Sigmoid colon (tissue), 4 donors: ENCODE measurements around the gene SLC8A2.

ENCODE experiments used
- POLR2A ChIP-seq, 2 donors: fragments of 450-650 bp; IDR thresholded peaks; one replicate each; pipeline ENCODE4 v1.6.1; 2016; ENCODE audit warnings: antibody characterized with exemption in 2 of 2, mild to moderate bottlenecking in 2 of 2, moderate library complexity in 2 of 2
- POLR2AphosphoS5 ChIP-seq, 4 donors: sonication (generic); formaldehyde crosslinking; IDR thresholded peaks; one replicate each; pipeline ENCODE4 v1.6.1; 2017; ENCODE audit warnings: antibody characterized with exemption in 4 of 4
- TF ChIP-seq, protein P1 (sequence below), 4 experiments: fragments of 450-650 bp in 3 of 4; fragments of 200-600 bp in 1 of 4; IDR thresholded peaks; one replicate each; pipeline ENCODE4 v1.5.1; 2016 to 2019; ENCODE audit warnings: antibody characterized with exemption in 4 of 4, mild to moderate bottlenecking in 3 of 4, moderate library complexity in 2 of 4

DNA sequence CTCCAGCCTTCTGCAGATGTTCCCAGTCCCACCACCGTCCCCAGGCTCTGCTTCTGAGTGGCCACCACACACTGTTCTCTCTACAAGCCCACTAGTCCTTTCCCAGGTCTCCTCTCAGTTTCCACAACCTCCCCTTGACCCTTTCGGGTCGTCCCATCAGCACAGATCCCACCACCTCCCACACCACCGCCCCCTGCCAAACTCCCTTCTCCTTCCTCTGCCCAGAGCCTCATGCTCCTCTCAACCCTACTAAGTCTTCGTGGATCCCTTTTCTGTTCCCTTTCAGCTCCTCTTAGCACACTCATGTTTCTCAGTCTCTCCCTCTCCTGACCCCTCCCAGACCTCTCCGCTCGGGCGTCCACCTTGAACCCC, 41.2 kb upstream of the SLC8A2 start:
- TF ChIP-seq POLR2A (IDR thresholded peaks at IDR 0.05) (no peak), POLR2AphosphoS5 (IDR thresholded peaks at IDR 0.05) (no peak)
- TF ChIP-seq, protein P1, sequence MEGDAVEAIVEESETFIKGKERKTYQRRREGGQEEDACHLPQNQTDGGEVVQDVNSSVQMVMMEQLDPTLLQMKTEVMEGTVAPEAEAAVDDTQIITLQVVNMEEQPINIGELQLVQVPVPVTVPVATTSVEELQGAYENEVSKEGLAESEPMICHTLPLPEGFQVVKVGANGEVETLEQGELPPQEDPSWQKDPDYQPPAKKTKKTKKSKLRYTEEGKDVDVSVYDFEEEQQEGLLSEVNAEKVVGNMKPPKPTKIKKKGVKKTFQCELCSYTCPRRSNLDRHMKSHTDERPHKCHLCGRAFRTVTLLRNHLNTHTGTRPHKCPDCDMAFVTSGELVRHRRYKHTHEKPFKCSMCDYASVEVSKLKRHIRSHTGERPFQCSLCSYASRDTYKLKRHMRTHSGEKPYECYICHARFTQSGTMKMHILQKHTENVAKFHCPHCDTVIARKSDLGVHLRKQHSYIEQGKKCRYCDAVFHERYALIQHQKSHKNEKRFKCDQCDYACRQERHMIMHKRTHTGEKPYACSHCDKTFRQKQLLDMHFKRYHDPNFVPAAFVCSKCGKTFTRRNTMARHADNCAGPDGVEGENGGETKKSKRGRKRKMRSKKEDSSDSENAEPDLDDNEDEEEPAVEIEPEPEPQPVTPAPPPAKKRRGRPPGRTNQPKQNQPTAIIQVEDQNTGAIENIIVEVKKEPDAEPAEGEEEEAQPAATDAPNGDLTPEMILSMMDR (IDR thresholded peaks at IDR 0.05): no peak
